ENCODE results near the gene LGALS7.

Gene LGALS7

GRCh38 chr19:38739440-38740256, 33.7 kb downstream of the LGALS7 start:
- no peak for DNase-seq (ENCODE audit: low read depth)

GRCh38 chr19:38737921-38738737, 35.2 kb downstream of the LGALS7 start:
- DNase-seq (ENCODE audit: low read depth) = no peak

DNA sequence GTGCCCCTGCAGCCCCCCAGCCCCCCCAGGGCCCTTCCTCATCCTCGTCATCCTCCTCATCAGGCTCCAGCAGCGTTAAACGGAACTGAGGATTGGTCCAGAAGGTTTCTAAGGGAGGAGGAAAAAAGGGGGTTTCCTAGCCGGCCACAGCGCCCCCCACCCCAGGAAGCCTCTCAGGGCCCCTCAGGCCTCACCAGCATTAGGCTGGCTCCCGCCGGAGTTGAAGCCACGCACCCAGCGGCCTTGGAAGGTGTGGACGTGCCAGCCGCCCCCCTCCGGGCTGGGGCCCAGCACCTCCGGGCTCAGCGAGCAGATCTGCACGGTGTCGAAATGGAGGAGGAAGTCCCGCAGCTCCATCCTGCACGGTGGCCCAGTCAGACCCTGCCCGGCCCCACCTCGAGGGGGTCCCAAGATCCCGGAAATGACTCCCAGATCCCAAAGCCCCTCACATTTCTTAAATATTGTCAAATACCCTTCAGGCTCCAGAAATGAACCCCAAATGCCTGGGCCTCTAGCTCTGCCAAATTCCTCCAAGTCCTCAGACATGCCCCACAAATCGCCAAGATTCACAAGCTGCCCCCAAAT, 35.9 kb downstream of the LGALS7 start:
- no peak for DNase-seq (ENCODE audit: low read depth)

- DNase-seq (ENCODE audit: low read depth) = peak; percentile 45
Measured at GRCh38 chr19:38736413-38737280, 36.7 kb downstream of the LGALS7 start.

- DNase-seq (ENCODE audit: low read depth) = peak; percentile 48
Measured at GRCh38 chr19:38736036-38736412, 37.3 kb downstream of the LGALS7 start.

- no peak for DNase-seq (ENCODE audit: low read depth)
Measured at GRCh38 chr19:38735257-38735686, 38.0 kb downstream of the LGALS7 start.

- no peak for DNase-seq (ENCODE audit: low read depth)
Measured at GRCh38 chr19:38734426-38735256, 38.7 kb downstream of the LGALS7 start.

- DNase-seq (ENCODE audit: low read depth) = no peak
Measured at GRCh38 chr19:38734176-38734425, 39.2 kb downstream of the LGALS7 start.

GRCh38 chr19:38733493-38734175, 39.7 kb downstream of the LGALS7 start:
- DNase-seq (ENCODE audit: low read depth) = no peak

- no peak for DNase-seq (ENCODE audit: low read depth)
Measured at GRCh38 chr19:38733241-38733492, 40.1 kb downstream of the LGALS7 start.

- DNase-seq (ENCODE audit: low read depth) = no peak
Measured at GRCh38 chr19:38731654-38732301, 41.5 kb downstream of the LGALS7 start.

- no peak for DNase-seq (ENCODE audit: low read depth)
Measured at GRCh38 chr19:38730731-38731589, 42.4 kb downstream of the LGALS7 start.

GRCh38 chr19:38730470-38730730, 42.9 kb downstream of the LGALS7 start:
- DNase-seq (ENCODE audit: low read depth) = no peak

DNA sequence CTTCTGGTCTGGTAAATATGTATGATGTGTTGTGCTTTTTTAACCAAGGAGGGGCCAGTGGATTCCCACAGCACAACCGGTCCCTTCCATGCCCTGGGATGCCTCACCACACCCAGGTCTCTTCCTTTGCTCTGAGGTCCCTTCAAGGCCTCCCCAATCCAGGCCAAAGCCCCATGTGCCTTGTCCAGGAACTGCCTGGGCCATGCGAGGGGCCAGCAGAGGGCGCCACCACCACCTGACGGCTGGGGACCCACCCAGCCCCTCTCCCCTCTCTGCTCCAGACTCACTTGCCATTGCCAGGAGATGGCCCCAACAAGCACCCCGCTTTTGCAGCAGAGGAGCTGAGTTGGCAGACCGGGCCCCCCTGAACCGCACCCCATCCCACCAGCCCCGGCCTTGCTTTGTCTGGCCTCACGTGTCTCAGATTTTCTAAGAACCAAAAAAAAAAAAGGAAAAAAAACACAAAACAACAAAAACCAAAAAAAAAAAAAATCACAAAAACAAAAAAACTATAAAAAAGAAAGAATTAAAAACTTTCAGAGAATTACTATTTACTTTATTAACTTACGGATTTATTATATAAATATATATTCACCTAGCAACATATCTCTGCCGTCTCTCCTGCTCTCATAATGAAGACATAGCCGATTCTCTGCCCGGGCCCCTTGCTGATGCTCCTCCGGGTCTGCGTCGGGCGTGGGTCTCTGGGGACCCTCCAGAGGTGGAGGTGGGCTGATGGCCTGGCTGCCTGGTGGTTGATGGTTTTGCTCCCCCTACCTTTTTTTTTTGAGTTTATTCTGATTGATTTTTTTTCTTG, 43.5 kb downstream of the LGALS7 start:
- peak; percentile 64 for DNase-seq (ENCODE audit: low read depth)

DNA sequence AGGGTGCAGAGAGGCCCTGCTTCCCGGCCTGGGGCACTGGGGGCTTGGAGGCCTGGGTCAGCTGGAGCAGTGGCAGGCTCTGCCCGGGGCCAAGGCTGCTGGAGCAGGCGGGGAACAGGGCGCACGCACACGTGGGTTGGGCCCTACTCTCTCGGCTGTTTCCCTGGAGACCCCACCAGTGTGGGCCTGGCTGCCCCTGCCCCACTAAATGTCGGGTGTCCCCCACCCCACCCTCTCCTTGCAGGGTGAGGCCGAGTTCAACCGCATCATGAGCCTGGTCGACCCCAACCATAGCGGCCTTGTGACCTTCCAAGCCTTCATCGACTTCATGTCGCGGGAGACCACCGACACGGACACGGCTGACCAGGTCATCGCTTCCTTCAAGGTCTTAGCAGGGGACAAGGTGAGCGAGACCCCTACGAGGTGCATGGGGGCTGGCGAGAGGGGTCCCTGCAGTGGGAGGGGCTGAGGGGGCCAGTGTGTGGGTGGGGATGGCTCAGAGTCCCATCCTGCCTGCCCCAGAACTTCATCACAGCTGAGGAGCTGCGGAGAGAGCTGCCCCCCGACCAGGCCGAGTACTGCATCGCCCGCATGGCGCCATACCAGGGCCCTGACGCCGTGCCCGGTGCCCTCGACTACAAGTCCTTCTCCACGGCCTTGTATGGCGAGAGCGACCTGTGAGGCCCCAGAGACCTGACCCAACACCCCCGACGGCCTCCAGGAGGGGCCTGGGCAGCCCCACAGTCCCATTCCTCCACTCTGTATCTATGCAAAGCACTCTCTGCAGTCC, 44.4 kb downstream of the LGALS7 start:
- DNase-seq (ENCODE audit: low read depth) = no peak

- no peak for DNase-seq (ENCODE audit: low read depth)
Measured at GRCh38 chr19:38727868-38728660, 45.3 kb downstream of the LGALS7 start.

GRCh38 chr19:38727306-38727867, 45.9 kb downstream of the LGALS7 start:
- DNase-seq (ENCODE audit: low read depth) = no peak

Data from activated gamma-delta T cell treated with anti-CD3 and anti-CD28 coated beads, Interleukin-2, amount 50 U/mL, for 16 hours (primary cell).